Esophagus squamous epithelium (tissue), 4 donors: Measurements from ENCODE around the gene PPIB.

Experiments
- CTCF ChIP-seq, 6 experiments: fragments of 450-650 bp in 4 of 6; fragments of 200-600 bp in 2 of 6; sonication (generic) in 2 of 6; IDR thresholded peaks; one replicate each; pipeline ENCODE4 v1.5.1; 2016 to 2019; ENCODE audit warnings: antibody characterized with exemption in 6 of 6, mild to moderate bottlenecking in 4 of 6, moderate library complexity in 4 of 6
- POLR2A ChIP-seq, 4 donors: fragments of 450-650 bp; IDR thresholded peaks; one replicate each; pipeline ENCODE4 v1.6.1; 2017; ENCODE audit warnings: antibody characterized with exemption in 4 of 4, mild to moderate bottlenecking in 4 of 4, moderate library complexity in 3 of 4

- no peak for TF ChIP-seq CTCF (IDR thresholded peaks at IDR 0.05)
- no peak for TF ChIP-seq POLR2A (IDR thresholded peaks at IDR 0.05)
Observed at GRCh38 chr15:64191971-64192830, 29.4 kb upstream of the PPIB start.
